A673 (cell line): ENCODE results near the gene VDR.

Experiments used
- EZH2 ChIP-seq: fragments of 200-600 bp; sonication (generic); IDR thresholded peaks from 2 replicates; pipeline ENCODE4 v1.6.1; 2017; ENCODE audit warnings: borderline replicate concordance, low read depth, mild to moderate bottlenecking, mixed read lengths, antibody characterized with exemption, low read length; ENCODE audit not compliant: poor library complexity, severe bottlenecking
- TF ChIP-seq, protein P1 (sequence below): fragments of 300-800, 200-600 bp; sonication (generic); conservative IDR thresholded peaks from 2 replicates; pipeline ENCODE4 v1.5.1; 2017; ENCODE audit warnings: low read depth, mild to moderate bottlenecking, antibody characterized with exemption, low read length, moderate library complexity, mixed read lengths

DNA sequence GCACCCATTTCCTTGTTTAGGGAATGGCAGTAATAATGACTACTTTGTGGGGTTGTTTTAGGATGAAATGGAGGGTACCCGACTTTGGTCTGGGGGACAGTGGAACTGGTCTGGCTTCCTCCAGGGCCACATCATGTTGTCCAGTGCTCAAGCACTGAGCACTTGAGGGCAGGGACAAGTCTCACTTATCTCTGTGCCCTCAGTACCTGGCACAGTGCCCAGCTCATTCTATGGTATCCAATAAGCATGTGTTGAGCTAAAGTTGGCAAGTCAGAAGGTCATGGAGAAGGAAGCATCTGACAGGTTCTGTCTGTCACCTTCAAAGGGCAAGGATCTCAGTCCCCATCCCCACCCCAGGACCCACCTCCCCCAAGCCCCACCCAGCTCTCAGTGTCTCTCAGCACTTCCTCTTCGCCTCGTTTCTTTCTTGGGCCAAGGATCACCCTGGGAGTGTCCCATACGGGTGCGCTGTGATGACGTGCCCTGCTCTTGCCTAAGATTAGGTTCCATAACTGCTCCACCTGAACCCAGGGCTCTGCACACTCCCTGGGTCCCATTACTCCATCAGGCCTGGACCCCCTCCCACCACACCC, 34.3 kb upstream of the VDR start:
- TF ChIP-seq, protein P1, sequence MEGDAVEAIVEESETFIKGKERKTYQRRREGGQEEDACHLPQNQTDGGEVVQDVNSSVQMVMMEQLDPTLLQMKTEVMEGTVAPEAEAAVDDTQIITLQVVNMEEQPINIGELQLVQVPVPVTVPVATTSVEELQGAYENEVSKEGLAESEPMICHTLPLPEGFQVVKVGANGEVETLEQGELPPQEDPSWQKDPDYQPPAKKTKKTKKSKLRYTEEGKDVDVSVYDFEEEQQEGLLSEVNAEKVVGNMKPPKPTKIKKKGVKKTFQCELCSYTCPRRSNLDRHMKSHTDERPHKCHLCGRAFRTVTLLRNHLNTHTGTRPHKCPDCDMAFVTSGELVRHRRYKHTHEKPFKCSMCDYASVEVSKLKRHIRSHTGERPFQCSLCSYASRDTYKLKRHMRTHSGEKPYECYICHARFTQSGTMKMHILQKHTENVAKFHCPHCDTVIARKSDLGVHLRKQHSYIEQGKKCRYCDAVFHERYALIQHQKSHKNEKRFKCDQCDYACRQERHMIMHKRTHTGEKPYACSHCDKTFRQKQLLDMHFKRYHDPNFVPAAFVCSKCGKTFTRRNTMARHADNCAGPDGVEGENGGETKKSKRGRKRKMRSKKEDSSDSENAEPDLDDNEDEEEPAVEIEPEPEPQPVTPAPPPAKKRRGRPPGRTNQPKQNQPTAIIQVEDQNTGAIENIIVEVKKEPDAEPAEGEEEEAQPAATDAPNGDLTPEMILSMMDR = no peak
- no peak for TF ChIP-seq EZH2
